Measurements from ENCODE around the gene PPWD1.
"Not testable (repeated sequence)": the region's sequence is repeated elsewhere in the genome, so short reads cannot be mapped to it uniquely, and the experiment has no call there.

The PPWD1 gene

DNA sequence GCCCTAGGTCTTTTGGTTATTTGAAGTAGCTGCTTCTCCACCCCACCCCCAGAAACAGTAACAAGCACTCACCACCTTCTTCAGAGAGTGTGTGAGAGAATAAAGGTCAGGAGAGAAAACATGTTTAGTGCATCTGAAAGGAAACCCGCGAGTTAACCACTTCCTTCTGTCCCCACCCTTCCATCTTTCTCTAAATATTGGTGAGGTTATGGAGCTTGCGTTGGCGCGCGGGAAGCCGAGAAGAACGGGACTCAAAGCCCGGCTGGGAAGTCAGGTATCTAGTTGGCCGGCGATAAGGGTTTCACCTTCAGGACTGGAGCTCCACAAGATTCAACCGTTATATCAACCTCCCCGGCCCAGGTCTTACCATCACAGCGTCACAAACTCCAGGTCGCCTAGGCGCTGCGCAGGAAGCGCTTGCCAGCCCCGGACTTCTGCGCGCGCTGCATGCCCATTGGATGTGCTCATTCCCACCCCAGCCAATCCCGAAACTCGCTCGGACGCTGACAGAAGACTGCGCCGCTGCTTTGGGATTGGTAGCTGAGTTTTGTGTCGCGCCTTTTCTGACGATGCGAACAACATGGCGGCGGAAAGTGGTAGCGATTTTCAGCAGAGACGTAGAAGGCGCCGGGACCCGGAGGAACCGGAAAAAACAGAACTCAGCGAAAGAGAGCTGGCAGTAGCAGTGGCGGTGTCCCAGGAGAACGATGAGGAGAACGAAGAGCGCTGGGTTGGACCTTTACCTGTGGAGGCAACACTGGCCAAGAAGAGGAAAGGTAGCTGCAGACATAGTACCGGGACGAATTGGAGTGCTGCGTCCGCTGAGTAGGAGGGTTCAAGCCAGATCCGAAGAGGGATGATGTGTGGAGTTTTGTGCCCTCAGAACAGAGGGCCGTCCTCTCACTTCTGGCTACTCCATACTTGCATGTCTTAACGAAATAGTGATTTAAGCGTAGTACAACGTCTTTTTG lies at the start of gene PPWD1, which contains the start of gene CENPK:
Gene PPWD1, plus strand, starts transcription at position 566 of the 971 bp plus-strand sequence. Its CDS starts 15 bp downstream, at position 581.
Gene CENPK, minus strand, starts transcription at position 438 of the 971 bp plus-strand sequence. CDS start 8,261 bp downstream, outside the sequence.
- FAIRE-seq (peak; percentile 99), DNase-seq (ENCODE audit: extremely low spot score, insufficient read length, low read depth) (peak; percentile 83)

DNA sequence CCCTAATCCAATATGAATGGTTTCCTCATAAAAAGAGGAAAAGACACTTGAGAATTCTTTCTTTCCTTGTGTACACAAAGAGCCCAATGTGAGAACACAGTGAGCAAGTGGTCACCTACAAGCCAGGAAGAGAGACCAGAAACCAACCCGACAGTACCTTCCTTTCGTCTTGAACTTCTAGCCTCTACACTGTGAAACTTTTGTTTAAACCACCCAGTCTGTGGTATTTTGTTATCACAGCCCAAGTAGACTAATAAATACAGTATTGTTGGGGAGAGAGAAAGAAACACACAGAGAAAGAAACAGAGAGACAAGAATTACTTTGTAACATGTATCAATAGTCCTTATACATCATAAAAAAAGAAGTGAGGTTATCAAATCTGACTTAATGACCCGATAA lies 37.4 kb upstream of the PPWD1 start:
- FAIRE-seq (no peak), DNase-seq (ENCODE audit: extremely low spot score, insufficient read length, low read depth) (no peak)

DNA sequence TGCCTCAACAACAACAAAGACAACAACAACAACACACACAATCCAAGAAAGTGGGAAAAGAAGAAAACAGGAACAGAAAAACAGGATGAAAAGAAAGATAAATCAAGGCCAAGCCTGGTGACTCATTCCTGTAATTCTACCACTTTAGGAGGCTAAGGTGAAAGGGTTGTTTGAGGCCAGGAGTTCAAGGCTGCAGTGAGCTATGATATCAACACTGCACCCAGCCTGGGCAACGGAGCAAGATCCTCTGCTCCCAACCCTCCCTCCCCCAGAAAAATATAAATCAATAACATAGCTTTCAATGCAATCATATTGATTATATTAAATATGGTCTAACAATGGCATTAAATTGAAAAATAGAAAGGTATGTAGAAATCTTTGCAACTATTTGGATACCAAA lies 32.2 kb upstream of the PPWD1 start:
- no peak for DNase-seq (ENCODE audit: extremely low spot score, insufficient read length, low read depth)
- FAIRE-seq: no peak

DNA sequence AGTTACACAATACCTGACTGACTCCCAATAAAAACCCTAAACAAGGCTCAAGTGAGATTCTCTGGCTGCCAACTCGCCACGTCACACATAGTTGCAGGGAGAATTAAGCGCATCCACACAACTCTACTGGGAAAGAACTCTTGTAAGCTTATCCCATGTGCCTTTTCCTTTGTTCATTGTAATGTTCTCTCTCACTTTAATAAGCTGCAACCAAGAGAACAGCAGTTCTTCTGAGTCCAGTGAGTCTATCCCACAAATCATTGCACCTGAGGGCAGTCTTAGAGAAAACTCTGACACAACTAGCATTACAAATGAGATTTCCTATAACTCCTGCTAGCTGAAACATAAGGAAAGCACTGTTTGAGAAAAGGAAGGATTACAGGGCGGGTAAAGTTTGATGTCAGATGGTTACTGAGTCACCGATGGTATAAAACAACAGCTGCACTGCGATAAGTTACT lies 27.5 kb upstream of the PPWD1 start:
- FAIRE-seq: no peak

DNA sequence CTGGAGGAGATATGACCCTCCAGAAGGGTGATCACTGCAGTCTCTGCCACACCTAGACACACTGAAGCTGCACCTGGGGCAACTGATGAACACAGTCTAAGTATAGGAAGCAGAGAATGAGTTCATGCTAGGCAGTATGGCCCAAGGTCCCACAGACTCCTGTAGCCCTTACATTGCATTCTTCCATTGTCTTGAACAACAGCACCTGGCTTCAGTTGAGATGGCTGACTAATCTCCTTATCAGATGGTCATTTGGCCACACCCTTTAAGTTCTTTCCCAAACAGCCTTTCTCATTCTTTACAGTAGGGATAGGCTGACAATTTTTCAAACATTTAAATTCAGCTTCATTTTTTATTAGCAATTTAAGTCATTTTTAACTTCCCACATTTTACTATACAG lies 23.3 kb upstream of the PPWD1 start:
- FAIRE-seq (no peak), DNase-seq (ENCODE audit: extremely low spot score, insufficient read length, low read depth) (no peak)

More for the DNA sequence above, 27.5 kb upstream of the PPWD1 start:
- DNase-seq (ENCODE audit: extremely low spot score, insufficient read length, low read depth): no peak

DNA sequence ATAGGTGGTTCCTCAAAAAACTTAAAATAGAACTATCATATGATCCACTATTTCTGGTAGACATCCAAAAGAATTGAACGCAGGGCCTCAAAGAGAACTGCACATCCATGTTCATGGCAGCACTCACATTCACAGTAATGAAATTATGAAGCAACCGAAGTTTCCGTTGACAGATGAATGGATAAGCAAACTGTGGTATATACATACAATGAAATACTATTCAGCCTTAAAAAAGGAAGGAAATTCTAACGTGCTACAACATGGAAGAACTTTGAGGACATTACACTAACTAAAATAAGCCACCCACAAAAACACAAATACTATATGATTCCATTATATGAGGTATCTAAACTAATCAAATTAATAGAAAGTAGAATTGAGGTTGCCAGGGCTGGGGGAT lies 18.6 kb upstream of the PPWD1 start:
- DNase-seq (ENCODE audit: extremely low spot score, insufficient read length, low read depth) (no peak), FAIRE-seq (no peak)

DNA sequence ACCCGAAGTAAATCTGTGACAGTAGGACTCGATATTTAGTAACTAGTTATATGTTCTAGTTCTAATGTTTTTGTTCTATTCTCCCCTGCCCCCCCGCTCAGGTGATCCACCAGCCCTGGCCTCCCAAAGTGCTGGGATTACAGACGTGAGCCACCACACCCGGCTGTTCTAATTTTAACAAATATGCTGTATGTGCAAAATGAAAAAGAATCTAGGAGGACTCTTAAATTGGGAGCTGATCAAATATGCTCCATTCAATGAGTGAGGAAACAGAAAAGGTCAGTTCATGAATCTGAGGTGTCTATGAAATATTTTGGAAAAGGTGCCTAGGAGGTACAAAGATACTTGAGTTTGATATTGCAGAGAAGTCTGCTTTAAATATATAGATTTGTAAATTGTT lies 17.0 kb upstream of the PPWD1 start:
- no peak for FAIRE-seq
- no peak for DNase-seq (ENCODE audit: extremely low spot score, insufficient read length, low read depth)

DNA sequence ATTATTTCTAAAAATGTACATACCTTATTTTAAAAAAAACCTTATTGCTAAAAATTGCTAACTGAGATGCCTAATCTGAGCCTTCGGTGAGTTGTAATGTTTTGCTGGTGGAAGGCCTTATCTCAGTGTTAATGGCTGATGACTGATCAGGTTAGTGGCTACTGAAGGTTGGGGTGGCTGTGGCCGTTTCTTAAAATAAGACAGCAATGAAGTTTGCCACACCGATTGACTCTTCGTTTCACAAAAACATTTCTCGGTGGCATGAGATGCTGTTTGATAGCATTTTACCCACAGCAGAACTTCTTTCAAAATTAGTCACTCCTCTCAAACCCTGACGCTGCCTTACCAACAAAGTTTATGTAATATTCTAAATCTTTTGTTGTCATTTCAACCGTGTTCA lies 14.8 kb upstream of the PPWD1 start:
- DNase-seq (ENCODE audit: extremely low spot score, insufficient read length, low read depth): no peak
- FAIRE-seq: no peak

DNA sequence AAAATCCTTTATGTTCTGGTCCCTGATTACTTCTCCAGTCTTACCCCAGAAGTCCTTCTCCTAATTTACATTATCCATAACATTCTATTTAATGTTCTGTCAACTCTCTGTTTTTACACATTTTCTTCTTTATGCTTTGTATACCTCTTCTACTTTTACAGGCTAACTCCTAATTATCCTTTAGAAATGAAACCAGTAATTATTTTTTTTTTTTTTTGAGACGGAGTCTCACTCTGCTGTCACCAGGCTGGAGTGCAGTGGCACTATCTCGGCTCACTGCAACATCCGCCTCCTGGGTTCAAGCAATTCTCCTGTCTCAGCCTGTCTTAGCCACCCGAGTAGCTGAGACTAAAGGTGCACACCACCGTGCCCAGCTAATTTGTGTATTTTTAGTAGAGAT lies 9.2 kb upstream of the PPWD1 start:
- DNase-seq (ENCODE audit: extremely low spot score, insufficient read length, low read depth): no peak
- no peak for FAIRE-seq

DNA sequence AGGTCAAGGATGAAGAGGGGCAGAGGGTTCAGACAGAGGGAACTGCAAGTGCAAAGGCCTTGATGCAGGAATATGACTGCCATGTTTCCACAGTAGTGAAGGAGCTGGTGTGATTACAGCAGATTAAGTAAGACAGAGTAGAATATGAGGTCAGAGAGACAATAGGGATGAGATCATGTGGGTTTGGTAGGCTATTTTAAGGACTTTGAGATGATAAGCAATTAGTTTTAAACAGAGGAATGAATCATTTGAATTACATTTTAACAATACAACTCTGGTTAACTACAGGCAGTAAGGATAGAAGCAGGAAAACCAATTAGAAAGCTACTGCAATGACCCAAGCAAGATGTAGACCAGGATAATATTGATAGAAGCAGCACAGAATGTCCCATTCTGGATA lies 7.8 kb upstream of the PPWD1 start:
- FAIRE-seq (no peak), DNase-seq (ENCODE audit: extremely low spot score, insufficient read length, low read depth) (no peak)

DNA sequence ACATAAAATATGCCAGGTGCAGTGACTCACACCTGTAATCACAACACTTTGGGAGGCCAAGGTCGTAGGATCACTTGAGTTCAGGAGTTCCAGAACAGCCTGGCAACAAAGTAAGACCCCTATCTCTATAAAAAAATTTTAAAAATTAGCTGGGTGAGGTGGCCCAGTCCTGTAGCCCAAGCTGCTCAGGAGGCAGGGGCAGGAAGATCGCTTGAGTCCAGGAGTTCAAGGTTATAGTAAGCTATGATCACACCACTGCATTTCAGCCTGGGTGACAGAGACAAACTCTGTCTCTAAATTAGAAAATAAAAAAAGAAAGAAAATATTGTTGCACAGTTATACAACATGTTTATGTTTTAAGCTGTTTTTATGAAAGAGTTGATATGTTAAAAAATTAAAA lies 6.9 kb upstream of the PPWD1 start:
- DNase-seq (ENCODE audit: extremely low spot score, insufficient read length, low read depth) (no peak), FAIRE-seq (no peak)

DNA sequence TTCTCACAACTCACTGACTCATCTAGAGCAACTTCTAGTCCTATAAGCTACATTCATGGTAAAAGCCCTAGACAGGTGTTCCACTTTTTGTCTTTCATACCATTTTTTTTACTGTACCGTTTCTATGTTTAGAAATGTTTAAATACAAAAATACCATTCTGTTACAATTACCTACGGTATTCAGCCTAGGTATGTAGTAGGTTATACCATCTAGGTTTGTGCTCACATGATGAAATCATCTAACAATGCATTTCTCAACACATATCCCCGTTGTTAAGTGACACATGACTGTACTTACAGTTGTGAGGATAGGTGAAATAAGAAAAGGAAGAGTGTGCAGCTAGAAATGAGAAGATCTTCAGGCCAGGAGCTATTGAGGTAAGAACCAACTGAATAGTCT lies 6.4 kb upstream of the PPWD1 start:
- DNase-seq (ENCODE audit: extremely low spot score, insufficient read length, low read depth) (no peak), FAIRE-seq (no peak)

DNA sequence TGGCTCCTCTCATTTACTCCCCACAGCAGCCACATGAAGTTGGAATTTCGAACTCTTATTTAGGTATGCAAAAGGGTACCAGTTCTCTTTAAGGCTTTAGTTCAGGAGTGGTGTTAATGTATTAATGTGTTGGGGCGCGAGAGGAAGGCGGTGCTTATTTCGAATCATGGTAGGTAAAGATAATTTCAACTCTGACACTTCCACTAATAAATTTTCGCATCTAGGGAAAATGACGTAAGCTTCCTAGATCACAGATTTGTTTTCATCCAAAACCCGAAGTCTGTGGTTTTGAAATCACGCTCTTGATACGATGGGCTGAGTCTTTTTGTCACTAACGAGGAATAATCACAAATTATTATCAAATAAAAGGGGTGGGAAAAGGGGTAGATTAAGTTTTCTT lies 681 bp downstream of the PPWD1 start:
- no peak for FAIRE-seq
- no peak for DNase-seq (ENCODE audit: extremely low spot score, insufficient read length, low read depth)

DNA sequence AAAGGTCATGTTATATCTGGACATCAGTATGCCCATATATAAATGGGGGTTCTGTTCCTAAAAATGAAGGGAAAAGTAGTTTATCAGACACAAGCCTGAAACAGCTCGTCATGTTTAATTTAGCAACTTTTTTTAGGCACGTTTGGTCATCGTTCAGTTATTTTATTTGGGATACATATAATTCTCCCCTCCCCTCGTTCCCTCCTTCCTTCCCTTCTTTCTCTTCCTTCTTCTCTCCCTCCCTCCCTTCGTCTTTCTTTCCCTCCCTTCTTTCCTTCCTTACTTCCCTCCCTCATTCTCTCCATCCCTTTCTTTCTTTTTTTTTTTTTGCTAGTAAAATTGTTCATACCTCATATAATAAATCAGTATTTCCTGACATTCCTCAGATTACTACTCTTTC lies 3.4 kb downstream of the PPWD1 start:
- FAIRE-seq (no peak), DNase-seq (ENCODE audit: extremely low spot score, insufficient read length, low read depth) (no peak)

DNA sequence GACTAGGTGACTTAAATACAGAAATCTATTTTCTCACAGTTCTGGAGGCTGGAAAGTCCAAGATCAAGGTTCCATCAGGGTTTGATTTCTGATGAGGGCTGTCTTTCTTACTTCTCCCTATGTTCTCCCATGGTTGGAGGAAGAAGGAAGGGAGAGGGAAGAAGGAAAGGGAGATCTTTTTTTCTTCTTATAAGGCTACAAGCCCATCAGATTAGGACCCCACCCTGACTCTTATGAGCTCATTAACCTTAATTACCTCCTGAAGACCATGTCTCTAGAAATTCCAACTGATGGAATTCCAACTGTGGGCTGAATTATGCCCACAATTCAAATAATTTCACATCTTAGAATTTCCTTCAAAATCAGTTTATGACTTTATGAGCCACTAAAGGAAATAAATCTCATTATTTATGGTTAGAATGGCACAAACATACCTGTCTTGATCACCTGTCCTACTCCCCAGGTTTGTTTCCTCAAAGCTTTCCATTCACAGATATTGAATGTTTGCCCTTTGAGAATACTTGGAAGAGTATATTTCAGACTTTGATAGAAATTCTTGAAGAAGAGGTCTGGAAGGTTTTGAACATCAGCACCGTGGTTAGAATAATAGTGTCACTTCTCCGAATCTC lies 7.6 kb downstream of the PPWD1 start:
- FAIRE-seq: no peak
- no peak for DNase-seq (ENCODE audit: extremely low spot score, insufficient read length, low read depth)

DNA sequence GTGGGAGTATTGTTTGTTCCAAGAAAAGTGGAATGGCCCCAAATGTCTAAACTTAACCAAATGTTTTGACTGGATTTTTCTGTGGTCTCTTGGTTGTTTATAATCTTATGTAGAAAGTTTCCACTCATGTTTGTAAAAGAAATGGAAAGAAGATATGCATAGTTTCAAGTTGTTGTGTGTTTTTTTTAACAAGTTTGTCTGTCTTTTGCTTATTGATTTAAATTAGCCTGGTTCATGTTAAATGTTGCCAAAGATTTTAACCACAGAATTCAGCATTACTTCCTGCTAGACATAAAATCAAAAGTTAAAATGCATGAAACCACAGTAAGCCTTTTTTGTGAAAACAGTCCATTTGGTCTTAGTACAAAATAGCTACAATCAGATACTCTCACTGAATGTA lies 14.0 kb downstream of the PPWD1 start:
- no peak for DNase-seq (ENCODE audit: extremely low spot score, insufficient read length, low read depth)
- no peak for FAIRE-seq

DNA sequence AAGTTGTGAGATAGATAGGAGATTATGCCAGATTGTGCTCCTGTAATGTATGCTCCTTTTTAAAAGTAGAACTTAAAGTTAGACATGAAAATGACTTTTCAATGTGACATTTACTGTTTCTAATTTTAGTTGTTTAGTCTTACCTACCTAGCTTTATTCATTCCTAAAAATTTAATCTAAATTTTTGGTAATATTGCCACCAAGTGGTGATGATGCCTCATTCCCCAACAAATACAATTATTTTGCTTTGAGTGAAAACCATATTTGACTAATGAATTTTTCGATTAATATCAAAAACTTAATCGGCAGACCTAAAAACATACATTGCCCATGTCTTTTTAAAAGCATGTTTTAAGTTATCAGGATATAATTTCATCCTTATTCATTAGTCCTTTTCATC lies 25.6 kb downstream of the PPWD1 start:
- FAIRE-seq: peak; percentile 33

DNA sequence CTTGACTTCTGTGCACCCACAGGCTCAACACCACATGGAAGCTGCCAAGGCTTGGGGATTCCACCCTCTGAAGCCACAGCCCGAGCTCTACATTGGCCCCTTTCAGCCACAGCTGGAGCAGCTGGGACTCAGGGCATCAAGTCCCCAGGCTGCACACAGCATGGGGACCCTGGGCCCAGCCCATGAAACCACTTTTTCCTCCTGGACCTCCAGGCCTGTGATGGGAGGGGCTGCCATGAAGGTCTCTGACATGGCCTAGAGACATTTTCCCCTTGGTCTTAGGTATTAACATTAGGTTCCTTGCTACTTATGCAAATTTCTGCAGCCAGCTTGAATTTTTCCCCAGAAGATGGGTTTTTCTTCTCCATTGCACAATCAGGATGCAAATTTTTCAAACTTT lies 38.7 kb downstream of the PPWD1 start:
- not testable (repeated sequence) for DNase-seq (ENCODE audit: extremely low spot score, insufficient read length, low read depth); FAIRE-seq

More for the DNA sequence above, 25.6 kb downstream of the PPWD1 start:
- DNase-seq (ENCODE audit: extremely low spot score, insufficient read length, low read depth): no peak

DNA sequence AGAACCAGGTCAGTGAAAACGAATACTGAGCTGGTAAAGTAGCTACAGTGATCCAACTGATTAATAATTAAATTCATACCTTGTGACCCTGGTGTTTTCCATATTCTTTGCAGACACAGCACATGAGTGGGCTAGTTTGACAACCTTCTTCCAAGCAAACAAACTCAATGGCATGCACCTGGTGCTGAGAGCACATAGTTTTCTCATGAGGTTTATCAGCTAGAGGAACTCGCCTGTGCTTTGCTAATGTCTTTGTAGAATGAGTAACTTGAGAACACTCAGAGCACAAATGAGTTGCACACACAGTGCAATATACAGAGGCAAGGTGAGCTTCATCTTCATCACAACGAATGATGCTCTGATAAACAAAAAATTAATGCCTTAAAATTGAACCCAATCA lies 48.4 kb downstream of the PPWD1 start:
- FAIRE-seq (no peak), DNase-seq (ENCODE audit: extremely low spot score, insufficient read length, low read depth) (no peak)

DNA sequence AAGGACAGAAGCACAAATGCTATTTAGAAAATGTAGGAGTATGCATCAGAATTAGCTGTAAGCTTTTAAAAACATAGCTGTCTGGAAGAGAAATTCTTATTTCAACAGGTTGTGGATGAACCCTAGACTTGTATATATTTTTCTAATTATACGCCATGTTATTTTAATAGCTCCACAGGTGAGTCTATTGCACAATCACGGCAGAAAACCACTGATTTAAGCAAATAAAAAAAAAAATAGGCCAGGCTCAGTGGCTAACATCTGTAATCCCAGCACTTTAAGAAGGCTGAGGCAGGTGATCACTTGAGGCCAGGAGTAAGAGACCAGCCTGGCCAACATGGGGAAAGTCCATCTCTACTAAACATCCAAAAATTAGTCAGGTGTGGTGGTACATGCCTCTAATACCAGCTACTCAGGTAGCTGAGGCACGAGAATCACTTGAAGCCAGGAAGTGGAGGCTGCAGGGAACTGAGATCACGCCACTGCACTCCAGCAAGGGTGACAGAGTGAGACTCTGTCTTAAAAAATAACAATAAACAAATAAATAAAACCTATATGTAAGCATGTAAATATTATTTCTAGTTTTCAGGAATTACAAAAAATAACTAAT lies 49.3 kb downstream of the PPWD1 start:
- FAIRE-seq (no peak), DNase-seq (ENCODE audit: extremely low spot score, insufficient read length, low read depth) (no peak)

DNA sequence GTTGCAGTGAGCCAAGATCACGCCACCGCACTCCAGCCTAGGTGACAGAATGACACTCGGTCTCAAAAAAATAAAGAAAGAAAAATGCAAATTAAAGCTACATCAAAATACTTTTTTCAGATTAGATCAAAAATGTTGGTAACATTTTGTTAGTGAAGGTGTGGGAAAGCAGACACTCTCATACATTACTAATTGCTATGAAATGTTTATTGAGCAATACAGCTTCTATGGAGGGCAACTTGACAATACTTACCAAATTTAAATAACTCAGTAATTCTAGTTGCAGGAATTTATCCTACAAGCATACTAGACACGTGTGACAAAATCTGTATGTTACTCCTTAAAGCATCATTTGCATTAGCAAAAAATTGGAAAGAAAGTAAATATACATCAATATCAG lies 56.9 kb downstream of the PPWD1 start:
- no peak for FAIRE-seq
- DNase-seq (ENCODE audit: extremely low spot score, insufficient read length, low read depth): no peak
